ENCODE measurements around the gene PHLPP1. TPM values are rescaled to one million over a fixed set of nuclear protein-coding genes. Genes with fewer than 3 reads are reported as not detected.

Gene PHLPP1
- total and polyA plus RNA-seq, 2 experiments from 2014 or later = 15.7 to 73.6 TPM

DNA sequence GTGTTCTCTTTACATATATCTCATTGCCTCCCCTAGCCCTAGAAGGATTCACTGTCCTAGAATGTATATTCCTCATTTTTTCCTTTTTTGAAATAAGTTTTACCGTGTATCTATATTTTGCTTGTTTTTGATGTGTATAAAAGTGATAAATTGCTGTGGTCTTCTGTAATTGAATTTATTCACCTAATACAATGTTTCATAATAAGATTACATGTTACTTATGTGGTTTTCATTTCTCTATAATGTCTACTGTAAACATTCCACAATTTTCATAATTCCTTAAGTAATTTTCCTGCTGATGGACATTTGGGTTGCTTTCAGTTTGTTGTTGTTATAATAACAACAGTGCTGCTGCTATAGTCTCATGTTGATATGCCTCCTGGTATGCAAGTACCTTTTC, 118.2 kb downstream of the PHLPP1 start:
- Mint-ChIP-seq H3K4me1 (peaks cover 62% of the 10 kb centered on the region), H3K4me3 (no peak overlapping the region), H3K9me3 (no peaks in the 10 kb centered on the region), H3K27me3 (ENCODE audit: insufficient read depth, low read depth, poor library complexity) (peaks cover 11% of the 10 kb centered on the region), H3K27ac (peak overlapping the region; percentile 88), H3K36me3 (ENCODE audit: low read depth) (peaks cover 28% of the 10 kb centered on the region; the same call in 2 of the 3 replicates)
- Histone ChIP-seq H3K27me3 (ENCODE audit: insufficient read depth) (no peaks in the 10 kb centered on the region), H3K36me3 (ENCODE audit: insufficient read depth) (no peaks in the 10 kb centered on the region), H2AFZ (no peak overlapping the region), H3K4me2 (0 out of 2 replicates have a peak overlapping the region, but pooled peaks have one; percentile 24), H4K20me1 (replicated peaks; ENCODE audit: insufficient read depth) (no peaks in the 10 kb centered on the region), H3K79me2 (replicated peaks; ENCODE audit: insufficient read depth) (peaks cover 81% of the 10 kb centered on the region), H3K9me2 (ENCODE audit: insufficient read depth) (no peaks in the 10 kb centered on the region), H3K4me1 (ENCODE audit: insufficient read depth) (peaks cover 46% of the 10 kb centered on the region), H3K27ac (ENCODE audit: low read depth) (peak overlapping the region; percentile 76; the same call in 1 of the 2 replicates), H3F3A (replicated peaks; ENCODE audit: low read depth) (no peaks in the 10 kb centered on the region), H3K4me3 (no peak overlapping the region)
- TF ChIP-seq, protein P1, sequence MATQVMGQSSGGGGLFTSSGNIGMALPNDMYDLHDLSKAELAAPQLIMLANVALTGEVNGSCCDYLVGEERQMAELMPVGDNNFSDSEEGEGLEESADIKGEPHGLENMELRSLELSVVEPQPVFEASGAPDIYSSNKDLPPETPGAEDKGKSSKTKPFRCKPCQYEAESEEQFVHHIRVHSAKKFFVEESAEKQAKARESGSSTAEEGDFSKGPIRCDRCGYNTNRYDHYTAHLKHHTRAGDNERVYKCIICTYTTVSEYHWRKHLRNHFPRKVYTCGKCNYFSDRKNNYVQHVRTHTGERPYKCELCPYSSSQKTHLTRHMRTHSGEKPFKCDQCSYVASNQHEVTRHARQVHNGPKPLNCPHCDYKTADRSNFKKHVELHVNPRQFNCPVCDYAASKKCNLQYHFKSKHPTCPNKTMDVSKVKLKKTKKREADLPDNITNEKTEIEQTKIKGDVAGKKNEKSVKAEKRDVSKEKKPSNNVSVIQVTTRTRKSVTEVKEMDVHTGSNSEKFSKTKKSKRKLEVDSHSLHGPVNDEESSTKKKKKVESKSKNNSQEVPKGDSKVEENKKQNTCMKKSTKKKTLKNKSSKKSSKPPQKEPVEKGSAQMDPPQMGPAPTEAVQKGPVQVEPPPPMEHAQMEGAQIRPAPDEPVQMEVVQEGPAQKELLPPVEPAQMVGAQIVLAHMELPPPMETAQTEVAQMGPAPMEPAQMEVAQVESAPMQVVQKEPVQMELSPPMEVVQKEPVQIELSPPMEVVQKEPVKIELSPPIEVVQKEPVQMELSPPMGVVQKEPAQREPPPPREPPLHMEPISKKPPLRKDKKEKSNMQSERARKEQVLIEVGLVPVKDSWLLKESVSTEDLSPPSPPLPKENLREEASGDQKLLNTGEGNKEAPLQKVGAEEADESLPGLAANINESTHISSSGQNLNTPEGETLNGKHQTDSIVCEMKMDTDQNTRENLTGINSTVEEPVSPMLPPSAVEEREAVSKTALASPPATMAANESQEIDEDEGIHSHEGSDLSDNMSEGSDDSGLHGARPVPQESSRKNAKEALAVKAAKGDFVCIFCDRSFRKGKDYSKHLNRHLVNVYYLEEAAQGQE (IDR thresholded peaks at IDR 0.05; ENCODE audit: unreplicated experiment) = no peak
- TF ChIP-seq CREB1 (CRISPR knock-in tag; IDR thresholded peaks at IDR 0.05; ENCODE audit: low read depth) = no peak
- TF ChIP-seq ZNF114 (CRISPR knock-in tag; IDR thresholded peaks at IDR 0.05) = no peak
- no peak for TF ChIP-seq JUNB (IDR thresholded peaks at IDR 0.05; ENCODE audit: unreplicated experiment)
- TF ChIP-seq, protein P2, sequence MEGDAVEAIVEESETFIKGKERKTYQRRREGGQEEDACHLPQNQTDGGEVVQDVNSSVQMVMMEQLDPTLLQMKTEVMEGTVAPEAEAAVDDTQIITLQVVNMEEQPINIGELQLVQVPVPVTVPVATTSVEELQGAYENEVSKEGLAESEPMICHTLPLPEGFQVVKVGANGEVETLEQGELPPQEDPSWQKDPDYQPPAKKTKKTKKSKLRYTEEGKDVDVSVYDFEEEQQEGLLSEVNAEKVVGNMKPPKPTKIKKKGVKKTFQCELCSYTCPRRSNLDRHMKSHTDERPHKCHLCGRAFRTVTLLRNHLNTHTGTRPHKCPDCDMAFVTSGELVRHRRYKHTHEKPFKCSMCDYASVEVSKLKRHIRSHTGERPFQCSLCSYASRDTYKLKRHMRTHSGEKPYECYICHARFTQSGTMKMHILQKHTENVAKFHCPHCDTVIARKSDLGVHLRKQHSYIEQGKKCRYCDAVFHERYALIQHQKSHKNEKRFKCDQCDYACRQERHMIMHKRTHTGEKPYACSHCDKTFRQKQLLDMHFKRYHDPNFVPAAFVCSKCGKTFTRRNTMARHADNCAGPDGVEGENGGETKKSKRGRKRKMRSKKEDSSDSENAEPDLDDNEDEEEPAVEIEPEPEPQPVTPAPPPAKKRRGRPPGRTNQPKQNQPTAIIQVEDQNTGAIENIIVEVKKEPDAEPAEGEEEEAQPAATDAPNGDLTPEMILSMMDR (conservative IDR thresholded peaks at IDR 0.05; ENCODE audit: low read depth in 2 of 2) = no peak
- no peak for TF ChIP-seq EZH2 (IDR thresholded peaks at IDR 0.05; ENCODE audit: low read depth, unreplicated experiment)
- no peak for TF ChIP-seq STAT1 (IDR thresholded peaks at IDR 0.05; ENCODE audit: unreplicated experiment)
- no peak for TF ChIP-seq ZNF331 (CRISPR knock-in tag; IDR thresholded peaks at IDR 0.05; ENCODE audit: low read depth)
- no peak for TF ChIP-seq POLR2AphosphoS5 (IDR thresholded peaks at IDR 0.05; ENCODE audit: low read depth)
- no peak for TF ChIP-seq EZH2phosphoT487 (IDR thresholded peaks at IDR 0.05; ENCODE audit: unreplicated experiment)
- TF ChIP-seq, protein P3, sequence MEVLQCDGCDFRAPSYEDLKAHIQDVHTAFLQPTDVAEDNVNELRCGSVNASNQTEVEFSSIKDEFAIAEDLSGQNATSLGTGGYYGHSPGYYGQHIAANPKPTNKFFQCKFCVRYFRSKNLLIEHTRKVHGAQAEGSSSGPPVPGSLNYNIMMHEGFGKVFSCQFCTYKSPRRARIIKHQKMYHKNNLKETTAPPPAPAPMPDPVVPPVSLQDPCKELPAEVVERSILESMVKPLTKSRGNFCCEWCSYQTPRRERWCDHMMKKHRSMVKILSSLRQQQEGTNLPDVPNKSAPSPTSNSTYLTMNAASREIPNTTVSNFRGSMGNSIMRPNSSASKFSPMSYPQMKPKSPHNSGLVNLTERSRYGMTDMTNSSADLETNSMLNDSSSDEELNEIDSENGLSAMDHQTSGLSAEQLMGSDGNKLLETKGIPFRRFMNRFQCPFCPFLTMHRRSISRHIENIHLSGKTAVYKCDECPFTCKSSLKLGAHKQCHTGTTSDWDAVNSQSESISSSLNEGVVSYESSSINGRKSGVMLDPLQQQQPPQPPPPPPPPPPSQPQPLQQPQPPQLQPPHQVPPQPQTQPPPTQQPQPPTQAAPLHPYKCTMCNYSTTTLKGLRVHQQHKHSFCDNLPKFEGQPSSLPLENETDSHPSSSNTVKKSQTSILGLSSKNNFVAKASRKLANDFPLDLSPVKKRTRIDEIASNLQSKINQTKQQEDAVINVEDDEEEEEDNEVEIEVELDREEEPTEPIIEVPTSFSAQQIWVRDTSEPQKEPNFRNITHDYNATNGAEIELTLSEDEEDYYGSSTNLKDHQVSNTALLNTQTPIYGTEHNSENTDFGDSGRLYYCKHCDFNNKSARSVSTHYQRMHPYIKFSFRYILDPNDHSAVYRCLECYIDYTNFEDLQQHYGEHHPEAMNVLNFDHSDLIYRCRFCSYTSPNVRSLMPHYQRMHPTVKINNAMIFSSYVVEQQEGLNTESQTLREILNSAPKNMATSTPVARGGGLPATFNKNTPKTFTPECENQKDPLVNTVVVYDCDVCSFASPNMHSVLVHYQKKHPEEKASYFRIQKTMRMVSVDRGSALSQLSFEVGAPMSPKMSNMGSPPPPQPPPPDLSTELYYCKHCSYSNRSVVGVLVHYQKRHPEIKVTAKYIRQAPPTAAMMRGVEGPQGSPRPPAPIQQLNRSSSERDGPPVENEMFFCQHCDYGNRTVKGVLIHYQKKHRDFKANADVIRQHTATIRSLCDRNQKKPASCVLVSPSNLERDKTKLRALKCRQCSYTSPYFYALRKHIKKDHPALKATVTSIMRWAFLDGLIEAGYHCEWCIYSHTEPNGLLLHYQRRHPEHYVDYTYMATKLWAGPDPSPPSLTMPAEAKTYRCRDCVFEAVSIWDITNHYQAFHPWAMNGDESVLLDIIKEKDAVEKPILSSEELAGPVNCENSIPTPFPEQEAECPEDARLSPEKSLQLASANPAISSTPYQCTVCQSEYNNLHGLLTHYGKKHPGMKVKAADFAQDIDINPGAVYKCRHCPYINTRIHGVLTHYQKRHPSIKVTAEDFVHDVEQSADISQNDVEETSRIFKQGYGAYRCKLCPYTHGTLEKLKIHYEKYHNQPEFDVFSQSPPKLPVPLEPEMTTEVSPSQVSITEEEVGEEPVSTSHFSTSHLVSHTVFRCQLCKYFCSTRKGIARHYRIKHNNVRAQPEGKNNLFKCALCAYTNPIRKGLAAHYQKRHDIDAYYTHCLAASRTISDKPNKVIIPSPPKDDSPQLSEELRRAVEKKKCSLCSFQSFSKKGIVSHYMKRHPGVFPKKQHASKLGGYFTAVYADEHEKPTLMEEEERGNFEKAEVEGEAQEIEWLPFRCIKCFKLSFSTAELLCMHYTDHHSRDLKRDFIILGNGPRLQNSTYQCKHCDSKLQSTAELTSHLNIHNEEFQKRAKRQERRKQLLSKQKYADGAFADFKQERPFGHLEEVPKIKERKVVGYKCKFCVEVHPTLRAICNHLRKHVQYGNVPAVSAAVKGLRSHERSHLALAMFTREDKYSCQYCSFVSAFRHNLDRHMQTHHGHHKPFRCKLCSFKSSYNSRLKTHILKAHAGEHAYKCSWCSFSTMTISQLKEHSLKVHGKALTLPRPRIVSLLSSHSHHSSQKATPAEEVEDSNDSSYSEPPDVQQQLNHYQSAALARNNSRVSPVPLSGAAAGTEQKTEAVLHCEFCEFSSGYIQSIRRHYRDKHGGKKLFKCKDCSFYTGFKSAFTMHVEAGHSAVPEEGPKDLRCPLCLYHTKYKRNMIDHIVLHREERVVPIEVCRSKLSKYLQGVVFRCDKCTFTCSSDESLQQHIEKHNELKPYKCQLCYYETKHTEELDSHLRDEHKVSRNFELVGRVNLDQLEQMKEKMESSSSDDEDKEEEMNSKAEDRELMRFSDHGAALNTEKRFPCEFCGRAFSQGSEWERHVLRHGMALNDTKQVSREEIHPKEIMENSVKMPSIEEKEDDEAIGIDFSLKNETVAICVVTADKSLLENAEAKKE (CRISPR knock-in tag; IDR thresholded peaks at IDR 0.05) = no peak
- TF ChIP-seq NANOG (IDR thresholded peaks at IDR 0.05; ENCODE audit: borderline replicate concordance) = no peak
- TF ChIP-seq, protein P4, sequence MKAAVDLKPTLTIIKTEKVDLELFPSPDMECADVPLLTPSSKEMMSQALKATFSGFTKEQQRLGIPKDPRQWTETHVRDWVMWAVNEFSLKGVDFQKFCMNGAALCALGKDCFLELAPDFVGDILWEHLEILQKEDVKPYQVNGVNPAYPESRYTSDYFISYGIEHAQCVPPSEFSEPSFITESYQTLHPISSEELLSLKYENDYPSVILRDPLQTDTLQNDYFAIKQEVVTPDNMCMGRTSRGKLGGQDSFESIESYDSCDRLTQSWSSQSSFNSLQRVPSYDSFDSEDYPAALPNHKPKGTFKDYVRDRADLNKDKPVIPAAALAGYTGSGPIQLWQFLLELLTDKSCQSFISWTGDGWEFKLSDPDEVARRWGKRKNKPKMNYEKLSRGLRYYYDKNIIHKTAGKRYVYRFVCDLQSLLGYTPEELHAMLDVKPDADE (IDR thresholded peaks at IDR 0.05) = no peak
- ATAC-seq (no peak), DNase-seq (ENCODE audit: low spot score) (no peak)
